SU-DHL-6 (cell line): Measurements from ENCODE around the gene RBM28.

ENCODE experiments used
- EZH2phosphoT487 ChIP-seq: fragments of 200-600 bp; sonication (generic), shearing (Covaris generic); conservative IDR thresholded peaks from 2 replicates; pipeline ENCODE4 v1.6.1; 2018; ENCODE audit warnings: mild to moderate bottlenecking, antibody characterized with exemption, low read length, moderate library complexity, mixed read lengths
- TF ChIP-seq, protein P1 (sequence below): fragments of 200-600 bp; sonication (generic); IDR thresholded peaks from one replicate; pipeline ENCODE4 v1.5.1; 2017; ENCODE audit warnings: antibody characterized with exemption, mild to moderate bottlenecking, low read length, moderate library complexity; ENCODE audit not compliant: insufficient read depth, poor library complexity, severe bottlenecking

DNA sequence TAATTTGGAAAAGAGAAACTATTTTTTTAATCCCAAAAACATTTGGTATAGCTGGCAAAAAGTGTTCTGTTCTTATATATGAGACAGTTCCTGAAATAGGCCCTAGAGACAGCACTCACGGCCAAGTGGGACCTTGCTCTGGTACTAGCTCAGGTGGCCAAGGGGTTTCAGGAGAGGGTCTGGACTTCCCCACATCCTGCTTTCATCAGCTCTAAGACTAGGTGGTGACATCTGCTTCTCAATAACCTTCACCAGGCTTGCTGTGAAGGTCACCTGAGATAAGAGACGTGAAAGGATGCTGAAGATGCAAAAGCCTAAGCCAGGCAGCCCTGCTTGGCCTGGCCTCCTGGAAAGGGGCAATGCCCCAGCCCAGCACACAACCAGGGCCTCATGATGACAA, 40.6 kb downstream of the RBM28 start:
- TF ChIP-seq, protein P1, sequence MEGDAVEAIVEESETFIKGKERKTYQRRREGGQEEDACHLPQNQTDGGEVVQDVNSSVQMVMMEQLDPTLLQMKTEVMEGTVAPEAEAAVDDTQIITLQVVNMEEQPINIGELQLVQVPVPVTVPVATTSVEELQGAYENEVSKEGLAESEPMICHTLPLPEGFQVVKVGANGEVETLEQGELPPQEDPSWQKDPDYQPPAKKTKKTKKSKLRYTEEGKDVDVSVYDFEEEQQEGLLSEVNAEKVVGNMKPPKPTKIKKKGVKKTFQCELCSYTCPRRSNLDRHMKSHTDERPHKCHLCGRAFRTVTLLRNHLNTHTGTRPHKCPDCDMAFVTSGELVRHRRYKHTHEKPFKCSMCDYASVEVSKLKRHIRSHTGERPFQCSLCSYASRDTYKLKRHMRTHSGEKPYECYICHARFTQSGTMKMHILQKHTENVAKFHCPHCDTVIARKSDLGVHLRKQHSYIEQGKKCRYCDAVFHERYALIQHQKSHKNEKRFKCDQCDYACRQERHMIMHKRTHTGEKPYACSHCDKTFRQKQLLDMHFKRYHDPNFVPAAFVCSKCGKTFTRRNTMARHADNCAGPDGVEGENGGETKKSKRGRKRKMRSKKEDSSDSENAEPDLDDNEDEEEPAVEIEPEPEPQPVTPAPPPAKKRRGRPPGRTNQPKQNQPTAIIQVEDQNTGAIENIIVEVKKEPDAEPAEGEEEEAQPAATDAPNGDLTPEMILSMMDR, result no peak
- TF ChIP-seq EZH2phosphoT487, result no peak
